HG02870 (cell line): ENCODE measurements around the gene UBL4B.

ENCODE experiments used
- ATAC-seq: cut with Tn5 transposase; IDR thresholded peaks from one replicate; pipeline ENCODE4 v1.9.1; 2021; ENCODE audit warnings: mild to moderate bottlenecking, moderate library complexity; ENCODE audit not compliant: unreplicated experiment

The UBL4B gene

DNA sequence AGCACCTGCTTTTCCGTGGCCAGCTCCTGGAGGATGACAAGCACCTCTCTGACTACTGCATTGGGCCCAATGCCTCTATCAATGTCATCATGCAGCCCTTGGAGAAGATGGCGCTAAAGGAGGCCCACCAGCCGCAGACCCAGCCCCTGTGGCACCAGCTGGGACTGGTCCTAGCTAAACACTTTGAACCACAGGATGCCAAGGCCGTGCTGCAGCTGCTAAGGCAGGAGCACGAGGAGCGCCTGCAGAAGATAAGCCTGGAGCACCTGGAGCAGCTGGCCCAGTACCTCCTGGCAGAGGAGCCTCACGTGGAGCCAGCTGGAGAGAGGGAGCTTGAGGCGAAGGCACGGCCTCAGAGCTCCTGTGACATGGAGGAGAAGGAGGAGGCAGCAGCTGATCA is 413 bp downstream of the UBL4B start:
- no peak for ATAC-seq

DNA sequence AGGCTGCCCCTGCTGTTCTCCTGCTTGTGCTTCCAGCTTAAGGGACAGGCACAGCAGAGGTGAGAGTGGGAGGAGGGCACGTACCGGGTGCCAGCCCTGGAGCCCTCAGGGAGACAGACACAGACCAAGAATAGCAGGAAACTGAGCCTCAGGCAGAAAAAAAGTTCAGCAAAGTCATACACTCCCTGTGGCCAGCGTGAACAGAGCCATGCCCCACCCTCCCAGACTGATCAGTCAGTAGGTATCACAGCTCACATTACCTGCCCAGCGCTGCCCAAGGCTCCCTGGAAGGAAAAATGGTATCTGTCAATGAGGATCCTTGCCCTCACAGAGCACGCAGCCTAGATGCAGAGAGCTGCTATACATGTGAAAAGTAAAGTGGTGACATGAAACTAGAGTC is 1.3 kb downstream of the UBL4B start:
- ATAC-seq = no peak

DNA sequence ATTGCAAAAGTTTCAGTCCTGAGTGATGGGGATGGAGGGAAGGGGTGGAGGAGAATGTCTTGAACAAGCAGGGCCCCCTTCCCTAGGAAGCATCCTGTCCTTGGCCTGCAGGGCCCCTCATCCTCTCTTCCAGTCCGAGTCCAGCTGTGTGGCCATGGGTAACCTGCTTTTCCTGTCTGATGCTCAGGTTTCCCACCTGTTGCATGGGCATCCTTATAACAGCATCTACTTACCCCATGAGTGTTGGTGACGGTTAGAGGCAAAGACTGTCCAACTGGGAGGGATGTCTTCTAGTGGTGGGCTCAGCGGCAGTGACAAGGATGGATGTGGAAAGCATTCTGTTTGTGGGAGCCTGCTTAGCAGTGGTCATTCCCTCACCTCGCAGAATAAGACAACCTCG is 1.9 kb downstream of the UBL4B start:
- ATAC-seq = no peak

DNA sequence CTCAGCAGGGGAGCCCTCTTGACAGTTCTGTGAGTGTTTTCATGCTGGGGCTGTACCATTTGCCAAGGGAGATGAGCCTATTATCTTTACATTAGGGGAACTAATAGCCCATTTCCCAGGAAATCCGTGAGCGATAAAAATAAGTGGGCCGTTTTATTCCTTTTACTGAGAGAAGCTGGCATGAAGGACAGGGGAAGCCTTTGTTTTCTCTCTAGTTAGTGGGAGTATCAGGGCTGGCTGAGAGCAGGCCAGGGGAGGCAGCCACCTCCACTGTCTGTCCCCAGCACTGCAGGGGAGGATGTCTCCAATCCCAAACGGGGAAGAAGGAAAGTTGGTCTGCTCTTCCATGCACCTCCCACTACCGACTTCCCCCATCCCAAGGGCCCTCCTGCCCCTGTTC is 2.5 kb downstream of the UBL4B start:
- ATAC-seq = no peak

DNA sequence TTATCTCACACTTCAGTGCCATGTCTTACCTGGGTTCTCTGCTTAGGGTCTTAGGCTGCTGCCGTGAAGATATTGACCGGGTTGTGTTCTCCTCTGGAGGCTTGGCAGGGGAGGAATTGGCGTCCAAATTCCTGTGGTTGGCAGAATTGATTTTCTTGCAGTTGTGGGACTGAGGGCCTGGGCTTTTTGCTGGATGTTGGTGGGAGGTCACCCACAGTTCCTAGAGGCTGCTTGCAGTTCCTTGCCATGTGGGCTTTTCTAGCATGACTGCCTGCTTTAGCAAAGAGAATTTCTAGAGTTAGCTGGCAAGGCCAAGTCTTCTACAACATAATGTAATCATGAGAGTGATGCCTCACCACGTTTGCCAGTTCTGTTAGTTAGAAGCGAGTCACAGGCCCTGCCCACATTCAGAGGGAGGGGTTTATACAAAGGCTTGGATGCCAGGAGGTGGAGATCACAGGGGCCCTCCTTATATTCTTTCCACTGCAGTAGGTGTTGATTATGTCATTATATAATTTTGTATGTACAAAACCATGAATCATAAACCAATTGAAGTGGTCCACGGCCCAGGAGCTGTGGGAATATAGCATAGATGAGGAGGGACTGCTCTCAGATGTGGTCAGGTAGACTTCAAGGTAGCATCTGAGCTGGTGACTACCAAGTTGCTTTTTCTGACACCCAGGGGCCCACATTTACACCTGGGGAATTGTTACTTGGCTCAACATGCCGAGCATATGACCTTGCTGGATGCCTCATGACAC is 6.6 kb downstream of the UBL4B start:
- no peak for ATAC-seq

DNA sequence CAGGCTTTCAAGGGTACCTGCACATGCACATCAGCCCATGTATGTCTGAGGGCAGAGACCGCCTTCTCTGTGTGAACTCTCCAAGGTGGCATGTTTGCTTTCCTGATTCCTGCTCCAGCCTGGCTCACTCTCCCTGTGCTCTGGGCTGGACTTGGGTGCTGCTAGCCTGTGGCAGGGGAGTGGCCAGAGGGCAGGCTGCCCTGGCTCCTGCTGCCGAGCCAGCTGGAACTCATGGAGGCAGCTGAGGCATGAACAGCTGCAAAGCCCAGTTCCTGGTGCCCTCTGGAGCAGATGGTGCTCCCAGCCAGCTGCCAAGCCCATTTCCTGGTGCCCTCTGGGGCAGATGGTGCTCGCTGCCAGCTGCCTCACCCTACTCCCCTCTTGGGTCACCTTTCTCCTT is 7.6 kb downstream of the UBL4B start:
- ATAC-seq = no peak

DNA sequence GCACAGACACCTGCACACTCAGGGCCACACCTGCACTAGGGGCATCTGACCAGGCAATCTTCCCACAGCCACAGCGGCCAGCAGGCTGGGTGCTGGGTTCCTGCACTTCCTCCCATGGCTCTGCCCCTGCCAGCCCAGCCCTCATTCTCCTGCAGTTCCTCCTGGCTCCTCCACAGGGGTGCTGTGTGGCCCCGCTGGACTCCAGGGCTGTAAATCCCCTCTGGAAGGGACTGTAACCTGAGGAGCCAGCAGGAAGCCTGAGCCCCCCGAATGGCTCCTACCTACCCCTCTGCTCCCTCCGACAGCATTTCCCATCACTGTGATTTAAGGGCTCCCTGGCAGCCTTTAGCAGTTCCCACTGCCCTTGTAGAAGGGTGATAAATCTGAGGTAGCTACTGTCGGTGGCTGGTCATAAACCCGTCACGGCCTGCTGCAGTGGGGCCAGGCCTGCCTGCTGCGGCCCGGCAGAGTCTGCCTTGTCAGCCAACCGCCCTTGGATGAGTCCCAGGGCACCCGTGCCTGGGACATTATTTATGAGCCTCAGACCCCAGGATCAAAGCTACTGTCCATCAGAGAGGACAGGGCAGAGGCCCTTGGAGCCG is 8.8 kb downstream of the UBL4B start:
- no peak for ATAC-seq

DNA sequence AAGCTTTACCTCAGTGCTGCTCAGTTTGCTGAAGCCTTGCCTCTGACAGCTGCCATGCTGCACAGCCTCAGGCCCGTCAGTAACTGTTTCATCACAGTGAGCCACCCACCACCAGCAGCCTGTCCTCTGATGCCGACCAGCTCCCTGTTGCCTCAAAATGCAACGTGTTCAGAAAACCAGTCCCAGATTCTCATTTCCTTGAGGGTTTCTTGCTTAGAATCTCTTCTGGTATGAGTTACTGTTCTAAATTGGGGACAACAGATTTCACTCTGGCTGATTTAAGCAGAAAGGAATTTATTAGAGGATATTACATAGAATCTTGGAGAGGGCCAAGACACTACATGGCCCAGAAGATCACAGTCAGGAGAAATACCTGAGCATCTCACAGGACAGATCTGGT is 11.0 kb downstream of the UBL4B start:
- ATAC-seq = no peak

DNA sequence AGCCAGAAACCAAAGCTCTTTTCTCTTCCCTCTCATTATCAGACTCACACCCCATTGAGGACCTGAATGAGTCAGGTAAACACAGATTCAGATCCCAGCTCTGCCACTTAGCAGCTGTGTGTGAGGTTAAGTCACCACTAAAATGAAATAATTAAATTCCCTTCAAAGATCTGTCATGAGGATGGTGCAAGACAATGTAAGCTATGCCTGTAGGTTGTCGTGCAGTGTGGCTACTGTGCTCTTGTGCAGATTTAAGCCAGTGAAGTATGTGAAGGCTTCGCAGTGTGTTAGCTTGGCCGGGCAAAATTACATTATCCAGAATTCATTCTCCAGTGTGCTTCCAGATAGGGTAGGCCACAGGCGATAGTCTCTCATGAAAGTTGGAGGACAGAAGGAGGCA is 13.6 kb downstream of the UBL4B start:
- ATAC-seq = no peak

DNA sequence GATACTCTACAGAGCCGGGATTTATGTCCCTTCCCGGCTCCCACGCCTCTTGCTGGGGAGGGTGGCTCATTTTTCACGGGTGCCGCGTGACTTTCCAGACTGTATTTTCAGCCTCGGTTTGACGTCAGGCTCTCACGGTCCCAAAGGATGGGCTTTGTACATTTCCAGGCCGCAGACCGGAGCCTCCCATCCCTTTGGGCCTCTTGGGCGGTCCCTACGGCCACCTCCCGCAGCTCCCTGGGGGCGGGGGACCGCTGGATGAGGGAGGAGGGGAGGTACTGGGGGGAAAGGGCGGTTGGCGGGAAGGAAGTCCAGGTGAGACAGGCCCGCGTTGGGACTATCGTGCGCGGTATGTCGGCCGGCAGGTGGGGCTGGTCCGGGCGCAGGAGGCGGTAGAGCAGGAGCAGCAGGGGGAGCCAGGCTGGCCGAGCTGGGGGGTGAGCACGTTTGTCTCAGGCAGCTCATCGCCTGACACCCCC is 17.9 kb downstream of the UBL4B start:
- no peak for ATAC-seq

DNA sequence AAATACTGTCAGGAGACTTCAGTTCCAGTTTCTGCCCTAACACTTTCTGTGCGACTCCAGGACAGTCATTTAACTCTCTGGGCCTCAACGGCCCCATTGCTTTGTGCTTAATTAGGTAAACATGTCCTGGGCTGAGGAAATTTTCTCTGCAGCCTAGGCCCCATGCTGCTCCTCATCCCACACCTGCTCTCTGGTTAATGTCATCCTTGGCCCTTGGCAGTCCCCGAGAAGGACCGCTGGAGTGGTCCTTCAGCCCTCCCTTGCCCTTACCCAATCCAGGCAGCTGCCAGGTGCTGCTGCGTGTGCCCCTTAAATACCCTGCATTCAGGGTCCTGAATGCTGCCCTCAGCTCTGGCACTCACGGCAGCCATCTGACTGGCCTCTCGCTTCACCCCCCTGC is 18.7 kb downstream of the UBL4B start:
- ATAC-seq = no peak

DNA sequence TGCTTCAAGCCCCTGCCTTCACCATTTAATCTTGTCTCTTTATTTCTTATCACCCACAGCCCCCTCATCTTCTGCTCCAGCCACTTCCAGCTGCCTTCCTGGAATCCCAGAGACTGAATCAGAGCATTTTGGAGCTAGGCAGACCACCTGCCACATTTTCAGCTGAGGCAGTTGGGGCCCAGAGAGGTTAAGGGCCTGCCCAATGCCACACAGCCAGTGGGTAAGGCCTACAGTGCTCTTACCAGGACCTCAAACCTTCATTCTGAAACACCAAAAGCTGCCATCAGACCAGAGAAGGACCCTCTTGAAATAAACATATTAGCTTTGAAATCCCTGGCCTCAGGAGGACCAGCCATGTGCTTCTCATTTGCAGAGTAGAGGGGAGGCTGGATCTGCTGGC is 20.4 kb downstream of the UBL4B start:
- no peak for ATAC-seq

DNA sequence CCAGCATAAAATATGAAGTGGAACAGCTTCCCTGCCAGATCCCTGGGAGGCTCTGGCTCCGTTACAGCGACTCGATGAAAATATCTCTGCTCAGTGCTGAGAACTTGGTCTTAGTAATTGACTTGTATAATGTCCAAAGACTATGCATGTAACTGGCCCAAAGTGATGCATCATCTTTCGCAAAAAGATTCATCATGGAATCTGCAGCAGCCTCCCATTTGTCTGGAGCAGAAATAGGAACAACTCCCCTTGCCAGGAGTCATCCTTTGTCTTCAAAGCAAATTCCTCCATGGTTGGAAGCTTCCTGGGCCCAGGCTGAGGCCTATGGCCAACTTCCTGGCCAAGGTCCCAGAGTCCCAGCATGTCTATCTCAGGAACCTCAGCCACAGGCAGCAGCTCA is 21.2 kb downstream of the UBL4B start:
- no peak for ATAC-seq

DNA sequence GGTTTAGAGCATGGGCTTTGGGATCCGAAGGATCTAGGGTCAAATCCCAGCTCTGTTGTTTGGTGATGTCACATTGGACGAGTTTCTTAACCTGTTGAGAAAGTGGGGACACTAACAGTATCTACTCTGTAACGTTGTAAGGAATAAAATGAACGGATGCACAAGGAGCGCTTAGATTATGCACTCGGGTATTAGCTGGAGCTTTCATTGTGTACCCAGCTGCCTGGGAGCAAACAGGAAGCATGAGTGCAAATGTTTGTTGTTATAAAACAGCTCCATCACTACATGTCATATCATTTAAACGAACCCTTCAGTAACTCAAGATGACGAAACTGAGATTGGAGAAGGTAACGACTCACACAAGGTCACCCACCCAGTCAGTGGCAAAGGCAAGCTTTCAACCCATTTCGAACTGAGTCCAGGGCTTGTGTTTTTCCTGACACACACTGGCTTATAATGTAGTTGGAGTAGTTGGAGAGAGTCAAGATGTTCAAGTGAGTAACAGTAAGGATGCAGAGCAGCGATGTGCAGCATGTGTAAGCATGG is 21.9 kb downstream of the UBL4B start:
- no peak for ATAC-seq

DNA sequence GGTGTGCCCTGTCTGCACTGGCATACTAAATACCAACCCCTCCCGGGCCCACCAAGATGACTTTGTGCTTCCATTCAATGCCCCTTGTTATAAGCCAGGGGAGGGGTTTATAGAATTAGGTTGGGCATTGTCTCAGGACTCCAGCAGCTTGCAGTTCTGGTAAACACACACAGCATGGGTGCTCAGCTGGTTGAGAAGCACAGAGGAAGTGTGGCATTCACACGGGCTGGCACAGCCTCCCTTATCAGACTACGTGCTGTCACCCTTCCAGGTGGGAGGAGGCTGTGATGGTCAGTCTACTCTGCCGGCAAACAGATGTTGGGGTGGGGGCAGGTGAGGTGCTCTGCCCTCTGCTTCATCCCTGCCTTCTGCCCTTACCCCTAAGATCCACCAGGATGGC is 23.0 kb downstream of the UBL4B start:
- ATAC-seq = no peak

DNA sequence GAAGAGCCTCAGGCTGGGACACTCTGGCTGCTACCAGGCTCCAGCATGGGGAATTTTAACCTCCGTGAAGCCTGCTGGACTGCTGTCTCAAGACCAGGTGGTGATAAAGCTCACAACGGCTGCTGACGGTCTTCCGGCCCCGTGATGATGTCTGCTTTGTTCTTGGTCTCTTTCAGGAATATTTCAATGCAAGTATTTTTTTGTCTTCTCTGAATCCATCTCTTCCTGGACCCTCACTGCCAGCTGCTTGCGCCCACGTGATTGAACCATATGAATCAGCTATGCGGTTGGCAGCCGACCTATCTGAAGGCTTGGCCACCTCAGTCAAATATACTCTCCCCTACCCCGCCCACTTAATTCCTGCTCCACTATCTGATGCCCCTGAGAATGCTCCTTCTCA is 23.4 kb downstream of the UBL4B start:
- ATAC-seq = no peak

DNA sequence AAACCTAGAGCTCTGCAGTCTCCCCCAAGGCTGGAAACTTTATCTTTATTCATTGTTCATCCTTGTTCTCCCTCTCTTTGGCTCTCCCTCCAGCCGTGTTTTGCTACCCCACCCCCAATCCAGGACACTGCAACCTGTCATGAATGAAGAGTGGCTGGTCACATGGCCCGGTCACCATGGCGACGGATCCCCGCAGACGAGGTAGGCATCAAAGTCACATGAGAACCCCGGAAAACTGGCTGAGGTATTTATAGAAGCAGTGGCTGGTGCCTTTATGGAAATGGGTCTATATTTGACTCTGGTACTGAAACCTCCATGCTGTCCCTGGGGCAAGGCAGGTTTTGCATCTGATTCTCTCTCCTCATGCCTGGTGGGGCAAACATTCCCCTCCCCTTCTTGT is 24.7 kb downstream of the UBL4B start:
- no peak for ATAC-seq

DNA sequence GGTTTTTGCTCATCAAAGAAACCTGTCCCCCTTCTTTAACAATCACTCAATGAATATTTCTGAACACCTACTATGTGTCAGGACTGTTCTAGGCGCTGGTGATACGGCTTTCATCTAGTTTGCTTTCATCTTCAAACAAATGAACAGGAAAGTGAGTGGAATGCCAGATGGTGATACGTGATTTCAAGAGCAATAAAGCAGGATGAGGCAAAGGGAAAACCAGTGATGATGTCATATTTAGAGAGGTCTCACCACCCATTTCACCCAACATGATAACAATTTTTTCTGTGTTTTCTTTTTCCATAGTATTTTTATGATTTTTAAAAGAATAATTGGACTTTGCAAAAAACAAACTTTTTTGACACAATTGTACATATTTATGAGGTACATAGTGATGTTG is 26.7 kb downstream of the UBL4B start:
- ATAC-seq = no peak

DNA sequence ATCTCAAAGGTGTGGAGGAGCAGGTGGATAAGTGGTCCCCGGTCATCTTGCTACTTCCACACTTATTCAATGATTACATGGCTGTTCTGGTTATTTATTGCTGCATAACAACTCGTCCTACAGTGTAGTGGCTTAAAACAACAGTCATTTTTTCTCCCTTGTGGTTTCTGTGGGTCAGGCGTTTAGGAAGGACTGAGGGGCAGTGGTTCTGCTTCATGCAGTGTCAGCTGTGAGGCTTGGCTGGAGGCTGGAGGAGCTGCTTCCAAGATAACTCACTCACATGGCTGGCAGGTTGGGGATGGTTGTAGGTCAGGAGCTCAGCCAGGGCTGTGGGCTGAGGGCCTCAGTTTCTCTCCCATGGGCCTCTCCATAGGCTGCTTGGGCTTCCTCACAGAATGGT is 32.1 kb downstream of the UBL4B start:
- ATAC-seq = no peak

DNA sequence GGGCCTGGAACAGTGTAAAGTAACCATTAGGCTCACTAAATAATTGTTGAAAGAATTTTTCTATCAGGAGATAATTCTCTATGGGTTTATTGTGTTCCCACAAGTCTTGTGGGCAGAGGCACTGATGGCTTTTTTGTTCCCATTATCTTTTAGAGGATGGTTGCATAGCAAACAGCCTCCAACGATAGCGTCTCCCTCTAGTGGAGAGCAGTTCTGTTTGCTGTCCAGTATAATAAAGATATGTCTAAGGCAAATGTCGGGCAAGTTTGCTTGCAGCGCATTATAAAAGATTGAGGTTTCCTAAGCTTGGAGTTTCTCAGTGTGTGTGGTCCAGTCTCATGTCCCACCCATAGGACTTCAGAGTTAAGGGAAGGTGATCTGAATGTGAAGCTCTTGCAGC is 36.7 kb downstream of the UBL4B start:
- no peak for ATAC-seq

DNA sequence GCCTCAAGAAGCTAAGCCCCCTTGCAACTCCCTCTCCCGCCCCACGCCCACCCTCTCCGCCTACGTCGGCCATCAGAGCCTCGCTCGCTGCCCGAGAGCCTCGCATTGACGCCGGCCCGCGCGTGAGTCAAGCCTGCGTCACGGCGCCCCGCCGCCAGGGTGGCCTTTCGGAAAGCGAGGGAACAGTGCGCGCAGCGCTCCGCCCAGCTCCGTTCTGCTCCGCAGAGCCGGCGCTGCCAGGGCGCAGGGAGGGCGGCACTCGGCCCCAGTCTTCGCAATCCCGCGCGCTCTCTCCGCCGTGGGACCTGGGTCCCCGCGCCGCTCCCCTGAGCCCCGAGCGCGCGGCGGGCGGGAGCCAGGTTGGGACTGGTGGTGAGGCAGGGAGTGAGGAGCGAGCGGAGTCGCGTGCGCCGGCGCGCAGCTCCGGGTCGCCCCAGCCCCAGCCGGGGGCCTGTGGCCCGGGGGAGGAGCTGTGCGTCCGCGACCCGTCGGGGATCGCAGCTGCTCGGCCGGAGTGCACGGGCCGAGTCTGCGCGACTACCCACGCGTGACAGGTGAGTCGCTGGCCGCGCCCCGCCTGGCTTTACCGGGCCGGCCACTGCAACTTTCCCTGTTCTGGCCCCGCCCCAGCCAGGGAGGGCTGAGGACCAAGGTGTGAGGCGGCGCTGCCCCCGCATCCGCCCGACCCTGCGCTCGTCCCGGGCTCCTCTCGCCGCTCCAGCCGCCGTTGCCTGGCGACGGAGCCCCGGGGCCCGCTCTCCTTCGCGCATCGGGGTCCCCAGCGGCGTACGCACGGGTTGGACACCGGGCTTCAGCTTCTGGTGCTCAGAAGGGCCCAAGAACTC is 38.3 kb downstream of the UBL4B start, which contains the start of gene SLC6A17:
Gene SLC6A17, plus strand, starts transcription at position 165 of the 845 bp plus-strand sequence. CDS start 16,436 bp downstream, outside the sequence.
- no peak for ATAC-seq
